C4-2B (cell line): ENCODE measurements around the gene SCART1.

Experiments
- CTCF ChIP-seq: fragments of 450-650 bp; conservative IDR thresholded peaks from 2 replicates; pipeline ENCODE4 v1.5.1; 2017; ENCODE audit warnings: mild to moderate bottlenecking
- ZFX ChIP-seq: fragments of 450-650 bp; IDR thresholded peaks from 2 replicates; pipeline ENCODE4 v1.6.1; 2017

- TF ChIP-seq CTCF (no peak), ZFX (no peak)
Measured at GRCh38 chr10:133467286-133467911, 13.7 kb downstream of the SCART1 start.
